Left lobe of liver (tissue), 2 donors: Measurements from ENCODE around the gene ANAPC1. TPM values are rescaled to one million over a fixed set of nuclear protein-coding genes. Genes with fewer than 3 reads are reported as not detected.
"Not testable (repeated sequence)": the region's sequence is repeated elsewhere in the genome, so short reads cannot be mapped to it uniquely, and the experiment has no call there.

Experiments
- ATAC-seq: fragments of 200-7000 bp; cut with Tn5 transposase; one replicate; pipeline ENCODE4 v1.9.1; 2020; ENCODE audit warnings: mild to moderate bottlenecking, moderate library complexity
- DNase-seq: peaks from one replicate; pipeline ENCODE4 v3.0.0-alpha.2; 2020; ENCODE audit warnings: low spot score
- total RNA-seq: library from RNA; stranded (reverse); gene quantifications from one replicate; pipeline ENCODE4 v1.2.1, GENCODE V29; 2021
- donor health status: DM: no; HTN: no; CAD: no; lungs with moderate emphysema.
- donor health status: DM: no; HTN: yes; CAD: no.

The ANAPC1 gene
- total RNA-seq, 1 donor from 2014 or later, result 13.5 TPM

- ATAC-seq (peak; percentile 95), DNase-seq (peak; percentile 76)
Measured at GRCh38 chr2:111747410-111748115, 136.4 kb downstream of the ANAPC1 start.

- ATAC-seq, DNase-seq: not testable (repeated sequence)
Measured at GRCh38 chr2:111744751-111745150, 139.2 kb downstream of the ANAPC1 start.

- not testable (repeated sequence) for DNase-seq, ATAC-seq
Measured at GRCh38 chr2:111741517-111741916, 142.5 kb downstream of the ANAPC1 start.

GRCh38 chr2:111735838-111736721 is 147.9 kb downstream of the ANAPC1 start:
- ATAC-seq, result peak; percentile 99

GRCh38 chr2:111735420-111735819 is 148.6 kb downstream of the ANAPC1 start:
- ATAC-seq, result not testable (repeated sequence)

More at GRCh38 chr2:111735838-111736721, 147.9 kb downstream of the ANAPC1 start:
- DNase-seq, result not testable (repeated sequence)

GRCh38 chr2:111729812-111730458 is 154.1 kb downstream of the ANAPC1 start:
- not testable (repeated sequence) for DNase-seq
- ATAC-seq, result peak; percentile 93

More at GRCh38 chr2:111735420-111735819, 148.6 kb downstream of the ANAPC1 start:
- DNase-seq, result not testable (repeated sequence)

- not testable (repeated sequence) for ATAC-seq, DNase-seq
Measured at GRCh38 chr2:111727611-111728110, 156.3 kb downstream of the ANAPC1 start.

GRCh38 chr2:111725742-111726141 is 158.3 kb downstream of the ANAPC1 start:
- not testable (repeated sequence) for DNase-seq
- peak; percentile 45 for ATAC-seq

- DNase-seq, ATAC-seq: not testable (repeated sequence)
Measured at GRCh38 chr2:111719610-111720009, 164.4 kb downstream of the ANAPC1 start.

Other genes starting within 250 kb of the ANAPC1 start
- gene MERTK, start 14.4 kb upstream of the ANAPC1 start, total RNA-seq, result 14.3 TPM
- gene TMEM87B, start 171.1 kb upstream of the ANAPC1 start, total RNA-seq, result 7.5 TPM